Parathyroid adenoma (tissue), 2 donors: ENCODE measurements around the gene TRIM13.

ENCODE experiments used
- H2AFZ ChIP-seq: fragments of 300-600 bp; sonication (generic); one replicate; pipeline ENCODE4 v1.7.0; 2017; ENCODE audit warnings: antibody characterized with exemption, mild to moderate bottlenecking
- H3K27ac ChIP-seq: fragments of 300-600 bp; sonication (generic); one replicate; pipeline ENCODE4 v1.7.0; 2017
- H3K27me3 ChIP-seq: fragments of 300-600 bp; sonication (generic); one replicate; pipeline ENCODE4 v1.7.0; 2017; ENCODE audit warnings: low read length; ENCODE audit not compliant: control insufficient read depth, insufficient read depth
- H3K36me3 ChIP-seq: fragments of 300-600 bp; sonication (generic); one replicate; pipeline ENCODE4 v1.7.0; 2017; ENCODE audit warnings: low read length; ENCODE audit not compliant: control insufficient read depth, insufficient read depth
- H3K4me1 ChIP-seq: fragments of 300-600 bp; sonication (generic); one replicate; pipeline ENCODE4 v1.7.0; 2017; ENCODE audit warnings: control low read depth
- H3K4me2 ChIP-seq: fragments of 300-600 bp; sonication (generic); one replicate; pipeline ENCODE4 v1.7.0; 2017; ENCODE audit warnings: low read length
- H3K4me3 ChIP-seq: fragments of 300-600 bp; sonication (generic); one replicate; pipeline ENCODE4 v1.7.0; 2017; ENCODE audit warnings: low read depth, low read length
- H3K79me2 ChIP-seq: fragments of 300-600 bp; sonication (generic); one replicate; pipeline ENCODE4 v1.7.0; 2017; ENCODE audit warnings: control low read depth
- H3K9ac ChIP-seq: fragments of 300-600 bp; sonication (generic); one replicate; pipeline ENCODE4 v1.7.0; 2017; ENCODE audit warnings: mild to moderate bottlenecking
- H3K9me3 ChIP-seq: fragments of 300-600 bp; sonication (generic); one replicate; pipeline ENCODE4 v1.7.0; 2017; ENCODE audit warnings: low read length; ENCODE audit not compliant: control insufficient read depth
- TF ChIP-seq, protein P1 (sequence below): fragments of 300-600 bp; sonication (generic); IDR thresholded peaks from one replicate; pipeline ENCODE4 v1.7.0; 2017; ENCODE audit warnings: antibody characterized with exemption, mild to moderate bottlenecking
- donor health status: primary hyperparathyroidism.

TRIM13 gene

DNA sequence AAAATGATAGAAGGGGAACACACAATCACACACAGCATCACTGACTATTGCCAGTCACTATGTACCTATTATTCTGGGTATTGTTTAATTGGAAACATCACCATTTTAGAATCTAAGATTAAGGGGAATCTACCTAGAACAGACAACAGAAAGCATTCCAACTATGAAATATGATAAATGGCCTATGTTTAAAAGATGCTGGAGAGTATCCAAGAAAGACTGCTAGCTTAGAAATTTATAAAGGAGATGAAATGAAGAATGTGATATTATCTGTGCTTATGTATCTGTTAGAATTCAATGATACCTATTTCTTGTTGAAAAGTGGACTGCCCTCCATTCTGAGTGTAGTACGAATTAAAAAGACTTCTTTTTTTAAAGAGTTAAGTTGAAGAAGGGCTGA, 68.9 kb downstream of the TRIM13 start:
- no peaks in the 10 kb centered on the region for H3K79me2 ChIP-seq
- no peaks in the 10 kb centered on the region for H3K36me3 ChIP-seq
- no peak overlapping the region for H2AFZ ChIP-seq
- TF ChIP-seq, protein P1, sequence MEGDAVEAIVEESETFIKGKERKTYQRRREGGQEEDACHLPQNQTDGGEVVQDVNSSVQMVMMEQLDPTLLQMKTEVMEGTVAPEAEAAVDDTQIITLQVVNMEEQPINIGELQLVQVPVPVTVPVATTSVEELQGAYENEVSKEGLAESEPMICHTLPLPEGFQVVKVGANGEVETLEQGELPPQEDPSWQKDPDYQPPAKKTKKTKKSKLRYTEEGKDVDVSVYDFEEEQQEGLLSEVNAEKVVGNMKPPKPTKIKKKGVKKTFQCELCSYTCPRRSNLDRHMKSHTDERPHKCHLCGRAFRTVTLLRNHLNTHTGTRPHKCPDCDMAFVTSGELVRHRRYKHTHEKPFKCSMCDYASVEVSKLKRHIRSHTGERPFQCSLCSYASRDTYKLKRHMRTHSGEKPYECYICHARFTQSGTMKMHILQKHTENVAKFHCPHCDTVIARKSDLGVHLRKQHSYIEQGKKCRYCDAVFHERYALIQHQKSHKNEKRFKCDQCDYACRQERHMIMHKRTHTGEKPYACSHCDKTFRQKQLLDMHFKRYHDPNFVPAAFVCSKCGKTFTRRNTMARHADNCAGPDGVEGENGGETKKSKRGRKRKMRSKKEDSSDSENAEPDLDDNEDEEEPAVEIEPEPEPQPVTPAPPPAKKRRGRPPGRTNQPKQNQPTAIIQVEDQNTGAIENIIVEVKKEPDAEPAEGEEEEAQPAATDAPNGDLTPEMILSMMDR: no peak
- H3K4me1 ChIP-seq: no peaks in the 10 kb centered on the region
- H3K9me3 ChIP-seq: no peaks in the 10 kb centered on the region
- H3K4me2 ChIP-seq: no peak overlapping the region
- no peak overlapping the region for H3K9ac ChIP-seq
- no peaks in the 10 kb centered on the region for H3K27me3 ChIP-seq
- H3K27ac ChIP-seq: no peak overlapping the region
- no peak overlapping the region for H3K4me3 ChIP-seq
